Ovary (tissue), 9 donors: Measurements from ENCODE around the gene TMEM123. TPM values are rescaled to one million over a fixed set of nuclear protein-coding genes. Genes with fewer than 3 reads are reported as not detected.
"Not testable (repeated sequence)": the region's sequence is repeated elsewhere in the genome, so short reads cannot be mapped to it uniquely, and the experiment has no call there.

Experiments used
- DNase-seq, 5 donors: peaks; one replicate each; pipeline ENCODE4 v3.0.0-alpha.2; 2019 to 2020
- H3K27ac ChIP-seq, 2 donors: fragments of 200-600 bp; one replicate each; pipeline versions ENCODE4 v1.5.1 to v1.8.0; 2019 to 2022
- H3K27me3 ChIP-seq: fragments of 200-600 bp; one replicate; pipeline ENCODE4 v1.8.0; 2022
- H3K36me3 ChIP-seq: fragments of 200-600 bp; sonication (generic); one replicate; pipeline ENCODE4 v1.5.1; 2019
- H3K4me1 ChIP-seq: one replicate; pipeline ENCODE4 v1.8.1; 2013; ENCODE audit warnings: mild to moderate bottlenecking, moderate library complexity; ENCODE audit not compliant: insufficient read depth
- H3K4me3 ChIP-seq: fragments of 200-600 bp; sonication (generic); one replicate; pipeline ENCODE4 v1.5.1; 2017
- H3K9me3 ChIP-seq, 2 donors: fragments of 200-600 bp in 1 of 2; sonication (generic) in 1 of 2; one replicate each; pipeline versions ENCODE4 v1.5.1 to v1.8.1; 2013 to 2019; ENCODE audit warnings: mild to moderate bottlenecking in 1 of 2, moderate library complexity in 1 of 2
- EP300 ChIP-seq: sonication (generic); formaldehyde crosslinking; IDR thresholded peaks from one replicate; pipeline ENCODE4 v1.6.1; 2017; ENCODE audit warnings: antibody characterized with exemption
- POLR2A ChIP-seq: fragments of 450-650 bp; IDR thresholded peaks from one replicate; pipeline ENCODE4 v1.6.1; 2017; ENCODE audit warnings: antibody characterized with exemption, mild to moderate bottlenecking, moderate library complexity
- WGBS, 3 donors: extraction: QIAGEN DNeasy Blood & Tissue Kit in 1 of 3; methylation state at CpG; one replicate each; pipeline versions ENCODE4 v1.1.5 to v1.1.7; 2013 to 2017; 5-methylcytosine and 5-hydroxymethylcytosine counted together
- intact Hi-C, 4 donors: fragments of 100-400 bp; cut with DNase I; formaldehyde crosslinking; loops; one replicate each; pipeline versions ENCODE4 v1.11.0 to v1.15.1; 2022 to 2023
- polyA plus RNA-seq, 2 donors: library from polyadenylated mRNA; stranded (reverse); fragments of 200-250 nt in 1 of 2; fragments of 350-450 nt in 1 of 2; fragmentation: Illumina TruSeq in 1 of 2; extraction: RNeasy Lipid Tissue Mini Kit (QIAGEN cat#74804) in 1 of 2; gene quantifications; one replicate each; pipeline ENCODE4 v1.2.3, GENCODE V29; 2013 to 2014
- total RNA-seq, 7 donors: library from RNA; depleted of rRNA in 2 of 7; stranded (reverse); fragments of >200 nt in 2 of 7; fragmentation: NEBNext Ultra II Directional in 3 of 7; extraction: Animal tissue kit (Norgen Biotek cat#: 25700) in 3 of 7; gene quantifications; one replicate each; pipeline versions ENCODE4 v1.1.0 to v1.2.4, GENCODE V29; 2016 to 2023
- TF ChIP-seq, protein P1 (sequence below), 3 donors: fragments of 450-650 bp in 2 of 3; fragments of 200-600 bp in 1 of 3; IDR thresholded peaks; one replicate each; pipeline versions ENCODE4 v1.5.1 to v1.8.0; 2016 to 2022; ENCODE audit warnings: antibody characterized with exemption in 3 of 3, mild to moderate bottlenecking in 1 of 3
- donor health status: DM: no; HTN: no; CAD: no; lungs with moderate emphysema.
- donor health status: DM: no; HTN: no; CAD: no.
- donor health status: Bipolar disorder and iron deficiency.
- donor health status: DM: yes; HTN: yes; CAD: no.
- donor health status: DM: no; HTN: no; CAD: no.
- donor health status: DM: yes; HTN: yes; CAD: no.

TMEM123 gene
- total and polyA plus RNA-seq, 9 donors: 69.4 to 165 (median 124) TPM

- no peaks in the 10 kb centered on the region for H3K36me3 ChIP-seq
- H3K27ac ChIP-seq: no peak overlapping the region
- no peak overlapping the region for H3K4me3 ChIP-seq
- H3K4me1 ChIP-seq: peaks cover 2% of the 10 kb centered on the region
- 55 to 62% (median 56%) methylated on average over 2 of the region's 2 CpGs for WGBS, 3 donors
- no peaks in the 10 kb centered on the region for H3K27me3 ChIP-seq
- intact Hi-C loops: loop anchor here in 1 of 4 donors (10.0 kb wide), 1 partner anchor 1188 kb away; no protein-coding TSS in a partner anchor
- H3K9me3 ChIP-seq: no peaks in the 10 kb centered on the region
- TF ChIP-seq, protein P1, sequence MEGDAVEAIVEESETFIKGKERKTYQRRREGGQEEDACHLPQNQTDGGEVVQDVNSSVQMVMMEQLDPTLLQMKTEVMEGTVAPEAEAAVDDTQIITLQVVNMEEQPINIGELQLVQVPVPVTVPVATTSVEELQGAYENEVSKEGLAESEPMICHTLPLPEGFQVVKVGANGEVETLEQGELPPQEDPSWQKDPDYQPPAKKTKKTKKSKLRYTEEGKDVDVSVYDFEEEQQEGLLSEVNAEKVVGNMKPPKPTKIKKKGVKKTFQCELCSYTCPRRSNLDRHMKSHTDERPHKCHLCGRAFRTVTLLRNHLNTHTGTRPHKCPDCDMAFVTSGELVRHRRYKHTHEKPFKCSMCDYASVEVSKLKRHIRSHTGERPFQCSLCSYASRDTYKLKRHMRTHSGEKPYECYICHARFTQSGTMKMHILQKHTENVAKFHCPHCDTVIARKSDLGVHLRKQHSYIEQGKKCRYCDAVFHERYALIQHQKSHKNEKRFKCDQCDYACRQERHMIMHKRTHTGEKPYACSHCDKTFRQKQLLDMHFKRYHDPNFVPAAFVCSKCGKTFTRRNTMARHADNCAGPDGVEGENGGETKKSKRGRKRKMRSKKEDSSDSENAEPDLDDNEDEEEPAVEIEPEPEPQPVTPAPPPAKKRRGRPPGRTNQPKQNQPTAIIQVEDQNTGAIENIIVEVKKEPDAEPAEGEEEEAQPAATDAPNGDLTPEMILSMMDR (IDR thresholded peaks at IDR 0.05): no peak
- TF ChIP-seq POLR2A (no peak), EP300 (no peak)
- no peak for DNase-seq
These were observed 15.6 kb downstream of the TMEM123 start for GRCh38 chr11:102436976-102437375.

GRCh38 chr11:102436561-102436960 lies 16.0 kb downstream of the TMEM123 start:
- H3K9me3 ChIP-seq: no peaks in the 10 kb centered on the region
- TF ChIP-seq POLR2A: no peak
- TF ChIP-seq EP300: no peak
- TF ChIP-seq, protein P1 (IDR thresholded peaks at IDR 0.05): no peak
- no peaks in the 10 kb centered on the region for H3K27me3 ChIP-seq
- peaks cover 2% of the 10 kb centered on the region for H3K4me1 ChIP-seq
- DNase-seq: no peak
- WGBS, 3 donors: 81 to 84% (median 81%) methylated on average over 3 of the region's 3 CpGs
- no peak overlapping the region for H3K27ac ChIP-seq
- H3K36me3 ChIP-seq: no peaks in the 10 kb centered on the region
- H3K4me3 ChIP-seq: no peak overlapping the region
- intact Hi-C loops: loop anchor here in 1 of 4 donors (10.0 kb wide), 1 partner anchor 1188 kb away; no protein-coding TSS in a partner anchor

- intact Hi-C loops: loop anchor here in 1 of 4 donors (10.0 kb wide), 1 partner anchor 1189 kb away; no protein-coding TSS in a partner anchor
- WGBS, 3 donors: 94 to 96% (median 94%) methylated on average over 3 of the region's 3 CpGs
- H3K4me1 ChIP-seq: peaks cover 2% of the 10 kb centered on the region
- H3K36me3 ChIP-seq: no peaks in the 10 kb centered on the region
- H3K27ac ChIP-seq: no peak overlapping the region
- H3K4me3 ChIP-seq: no peak overlapping the region
- H3K27me3 ChIP-seq: no peaks in the 10 kb centered on the region
- TF ChIP-seq POLR2A (no peak), EP300 (no peak)
- TF ChIP-seq, protein P1 (IDR thresholded peaks at IDR 0.05): no peak
- DNase-seq: no peak
- H3K9me3 ChIP-seq: no peaks in the 10 kb centered on the region
These were observed 16.9 kb downstream of the TMEM123 start for GRCh38 chr11:102435688-102436087.

GRCh38 chr11:102433571-102433970 lies 19.0 kb downstream of the TMEM123 start:
- H3K4me1 ChIP-seq, H3K27me3 ChIP-seq, DNase-seq, H3K36me3 ChIP-seq, H3K9me3 ChIP-seq, H3K4me3 ChIP-seq, H3K27ac ChIP-seq: not testable (repeated sequence)
- 95 to 99% (median 95%) methylated on average over 3 of the region's 3 CpGs for WGBS, 3 donors
- intact Hi-C loops: loop anchor here in 1 of 4 donors (10.0 kb wide), 1 partner anchor 1191 kb away; no protein-coding TSS in a partner anchor

DNA sequence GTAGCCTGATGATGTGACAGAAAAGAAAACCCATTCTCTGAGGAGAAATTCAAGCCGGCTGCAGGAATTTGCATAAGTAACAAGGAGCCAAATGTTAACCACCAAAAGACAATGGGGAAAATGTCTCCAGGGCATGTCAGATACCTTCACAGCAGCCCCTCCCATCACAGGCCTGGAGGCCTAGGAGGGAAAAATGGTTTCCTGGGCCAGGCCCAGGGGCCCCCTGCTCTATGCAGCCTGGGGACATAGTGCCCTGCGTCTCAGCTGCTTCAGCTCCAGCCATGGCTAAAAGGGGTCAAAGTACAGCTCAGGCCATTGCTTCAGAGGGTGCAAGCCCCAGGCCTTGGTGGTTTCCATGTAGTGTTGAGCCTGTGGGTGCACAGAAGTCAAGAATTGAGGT lies 20.0 kb downstream of the TMEM123 start:
- not testable (repeated sequence) for H3K36me3 ChIP-seq, H3K9me3 ChIP-seq, H3K4me1 ChIP-seq, DNase-seq, H3K27me3 ChIP-seq, H3K27ac ChIP-seq, H3K4me3 ChIP-seq
- 96 to 98% (median 97%) methylated on average over 2 of the region's 2 CpGs for WGBS, 3 donors
- intact Hi-C loops: loop anchor here in 1 of 4 donors (10.0 kb wide), 1 partner anchor 1192 kb away; no protein-coding TSS in a partner anchor
